GM21619 (cell line): ENCODE results near the gene PCIF1.
"Not testable (repeated sequence)": the region's sequence is repeated elsewhere in the genome, so short reads cannot be mapped to it uniquely, and the experiment has no call there.

Experiments used
- ATAC-seq: cut with Tn5 transposase; IDR thresholded peaks from one replicate; pipeline ENCODE4 v1.9.1; 2021; ENCODE audit not compliant: unreplicated experiment

Gene PCIF1

DNA sequence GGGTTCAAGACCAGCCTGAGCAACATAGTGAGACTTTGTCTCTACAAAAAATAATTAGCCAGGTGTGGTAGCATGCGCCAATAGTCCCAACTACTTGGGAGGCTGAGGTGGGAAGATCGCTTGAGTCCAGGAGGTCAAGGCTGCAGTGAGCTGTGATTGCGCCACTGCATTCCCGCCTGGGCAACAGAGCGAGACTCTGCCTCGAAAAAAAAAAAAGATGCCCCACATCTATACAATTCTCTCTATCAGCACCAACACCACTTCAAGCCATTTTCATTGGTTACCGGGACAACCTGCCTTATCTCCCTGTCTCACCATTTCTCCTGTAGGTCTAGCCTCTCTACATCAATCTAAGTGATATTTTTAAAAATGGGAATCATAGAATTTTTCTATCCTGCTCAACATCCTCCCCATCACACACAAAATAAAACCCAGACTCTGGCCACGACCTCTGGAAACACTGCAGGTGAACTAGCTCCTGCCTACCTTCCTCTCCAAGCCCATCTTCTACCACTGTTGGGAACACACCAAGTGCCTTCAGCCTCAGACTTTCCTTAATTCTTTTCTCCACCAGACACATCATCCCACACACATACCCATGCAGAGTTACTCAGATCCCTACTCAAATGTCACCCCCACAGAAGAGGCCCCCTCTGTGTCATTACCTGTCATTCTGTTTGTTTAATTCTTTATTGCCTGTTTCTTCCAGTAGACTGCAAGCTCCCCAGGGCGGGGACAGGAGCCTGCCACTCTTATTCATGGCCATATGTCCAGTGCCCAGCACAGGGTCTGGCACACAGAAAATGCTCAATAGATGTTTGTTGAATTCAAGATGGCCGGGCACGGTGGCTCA is 12.9 kb upstream of the PCIF1 start:
- no peak for ATAC-seq

DNA sequence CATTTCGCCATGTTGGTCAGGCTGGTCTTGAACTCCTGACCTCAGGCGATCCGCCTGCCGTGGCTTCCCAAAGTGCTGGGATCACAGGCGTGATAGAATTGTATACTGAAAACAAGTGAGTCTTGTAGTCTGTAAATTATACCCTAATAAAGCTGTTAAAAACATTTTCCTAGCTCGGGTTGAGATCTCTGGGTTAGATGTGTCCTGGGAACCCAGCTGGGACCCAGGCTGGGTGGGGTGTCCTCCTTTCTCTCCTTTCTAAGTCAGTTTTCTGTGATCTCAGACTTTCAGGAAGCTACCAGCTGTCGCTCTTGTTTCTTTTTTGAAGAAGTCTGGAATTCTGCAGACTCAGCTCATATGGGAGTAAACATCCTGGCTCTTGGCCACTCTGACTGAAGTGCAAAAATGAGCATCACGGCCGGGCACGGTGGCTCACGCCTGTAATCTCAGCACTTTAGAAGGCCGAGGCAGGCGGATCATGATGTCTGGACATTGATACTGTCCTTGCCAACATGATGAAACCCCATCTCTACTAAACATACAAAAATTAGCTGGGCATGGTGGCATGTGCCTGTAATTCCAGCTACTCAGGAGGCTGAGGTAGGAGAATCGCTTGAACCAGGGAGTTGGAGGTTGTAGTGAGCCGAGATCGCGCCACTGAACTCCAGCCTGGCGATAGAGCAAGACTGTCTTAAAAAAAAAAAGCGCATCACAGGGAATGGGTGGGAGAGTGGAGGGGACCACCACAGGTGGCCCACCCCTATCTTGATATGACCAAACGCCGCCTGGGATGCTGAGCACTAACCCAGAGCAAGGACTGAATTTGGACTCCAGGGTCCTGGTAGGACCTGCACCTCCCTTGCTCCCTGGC is 9.9 kb upstream of the PCIF1 start:
- no peak for ATAC-seq

DNA sequence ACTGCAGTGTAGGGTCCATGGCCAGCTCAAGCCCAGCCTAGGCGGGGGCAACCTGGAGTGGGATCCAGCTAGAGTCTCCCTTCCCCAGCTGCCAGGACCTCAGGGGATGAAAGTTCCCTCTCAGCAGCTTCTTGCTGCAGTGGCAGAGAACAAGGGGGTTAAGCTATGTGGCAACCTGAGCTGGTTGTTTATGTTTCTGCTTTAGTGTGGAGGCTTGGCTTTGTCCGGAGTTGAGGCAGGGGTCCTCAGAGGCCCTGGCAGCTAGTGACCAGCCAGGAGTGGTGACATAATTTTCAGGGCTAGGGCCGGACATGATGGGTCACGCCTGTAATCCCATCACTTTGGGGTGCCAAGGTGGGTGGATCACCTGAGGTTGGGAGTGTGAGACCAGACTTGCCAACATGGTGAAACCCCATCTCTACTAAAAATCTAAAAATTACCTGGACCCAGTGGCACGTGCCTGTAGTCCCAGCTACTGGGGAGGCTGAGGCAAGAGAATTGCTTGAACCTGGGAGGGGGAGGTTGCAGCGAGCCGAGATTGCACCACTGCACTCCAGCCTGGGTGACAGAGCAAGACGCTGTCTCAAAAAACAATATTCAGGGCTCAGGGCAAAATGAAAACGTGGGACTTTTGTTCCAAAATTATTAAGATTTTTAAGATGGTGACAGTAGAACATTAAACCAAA is 8.5 kb upstream of the PCIF1 start:
- ATAC-seq = no peak

DNA sequence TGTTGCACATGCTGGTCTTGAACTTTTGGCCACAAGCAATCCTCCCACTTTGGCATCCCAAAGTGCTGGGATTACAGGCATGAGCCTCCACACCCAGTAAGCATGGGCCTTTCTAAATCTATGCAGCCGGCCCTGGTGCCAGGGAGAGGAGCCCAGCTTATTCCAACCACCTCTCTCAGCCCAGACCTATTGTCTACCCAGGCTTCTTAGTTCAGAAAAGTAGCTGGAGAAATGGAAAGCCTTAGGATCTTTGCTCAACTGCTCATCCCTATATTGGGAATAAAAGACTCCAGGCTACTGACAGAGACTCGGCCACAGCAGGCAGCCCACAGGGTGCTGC is 7.8 kb upstream of the PCIF1 start:
- ATAC-seq = no peak

DNA sequence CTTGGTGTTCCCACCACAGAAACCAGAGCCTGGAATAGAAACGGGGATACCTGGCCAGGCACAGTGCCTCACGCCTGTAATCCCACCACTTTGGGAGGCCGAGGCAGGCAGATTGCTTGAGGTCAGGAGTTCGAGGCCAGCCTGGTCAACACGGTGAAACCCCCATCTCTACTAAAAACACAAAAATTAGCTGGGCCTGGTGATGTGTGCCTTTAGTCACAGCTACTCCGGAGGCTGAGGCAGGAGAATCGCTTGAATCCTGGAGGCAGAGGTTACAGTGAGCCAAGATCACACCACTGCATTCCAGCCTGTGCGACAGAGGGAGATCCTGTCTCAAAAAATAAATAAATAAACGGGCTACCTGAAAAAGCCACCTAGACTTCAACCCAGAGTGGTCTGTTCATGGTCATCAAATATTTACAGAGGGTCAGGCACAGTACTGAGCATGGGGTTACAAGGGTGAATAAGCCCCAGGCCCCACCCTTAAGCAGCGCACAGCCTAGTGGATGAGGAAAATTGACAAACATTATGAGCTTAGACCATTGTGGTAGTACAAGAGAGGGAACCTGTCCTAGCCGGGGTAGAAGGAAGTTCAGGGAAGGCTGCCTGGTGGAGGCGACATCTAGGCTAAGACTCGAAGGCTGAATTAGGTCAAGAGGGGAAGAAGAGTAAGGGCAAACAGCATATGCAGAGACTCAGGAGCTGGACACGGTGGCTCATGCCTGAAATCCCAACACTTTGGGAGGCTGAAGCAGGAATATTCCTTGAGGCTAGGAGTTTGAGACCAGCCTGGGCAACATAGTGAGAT is 7.2 kb upstream of the PCIF1 start:
- no peak for ATAC-seq

DNA sequence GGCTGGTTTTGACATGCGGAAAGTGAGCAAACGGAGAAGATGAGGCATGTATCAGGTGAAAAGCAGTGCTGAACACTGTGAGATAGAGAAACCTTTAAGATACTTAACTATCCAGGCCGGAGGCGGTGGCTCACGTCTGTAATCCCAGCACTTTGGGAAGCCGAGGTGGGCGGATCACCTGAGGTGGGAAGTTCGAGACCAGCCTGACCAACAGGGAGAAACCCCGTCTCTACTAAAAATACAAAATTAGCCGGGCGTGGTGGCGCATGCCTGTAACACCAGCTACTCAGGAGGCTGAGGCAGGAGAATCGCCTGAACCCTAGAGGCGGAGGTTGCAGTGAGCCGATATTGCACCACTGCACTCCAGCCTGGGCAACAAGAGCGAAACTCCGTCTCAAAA is 2.8 kb upstream of the PCIF1 start:
- not testable (repeated sequence) for ATAC-seq

DNA sequence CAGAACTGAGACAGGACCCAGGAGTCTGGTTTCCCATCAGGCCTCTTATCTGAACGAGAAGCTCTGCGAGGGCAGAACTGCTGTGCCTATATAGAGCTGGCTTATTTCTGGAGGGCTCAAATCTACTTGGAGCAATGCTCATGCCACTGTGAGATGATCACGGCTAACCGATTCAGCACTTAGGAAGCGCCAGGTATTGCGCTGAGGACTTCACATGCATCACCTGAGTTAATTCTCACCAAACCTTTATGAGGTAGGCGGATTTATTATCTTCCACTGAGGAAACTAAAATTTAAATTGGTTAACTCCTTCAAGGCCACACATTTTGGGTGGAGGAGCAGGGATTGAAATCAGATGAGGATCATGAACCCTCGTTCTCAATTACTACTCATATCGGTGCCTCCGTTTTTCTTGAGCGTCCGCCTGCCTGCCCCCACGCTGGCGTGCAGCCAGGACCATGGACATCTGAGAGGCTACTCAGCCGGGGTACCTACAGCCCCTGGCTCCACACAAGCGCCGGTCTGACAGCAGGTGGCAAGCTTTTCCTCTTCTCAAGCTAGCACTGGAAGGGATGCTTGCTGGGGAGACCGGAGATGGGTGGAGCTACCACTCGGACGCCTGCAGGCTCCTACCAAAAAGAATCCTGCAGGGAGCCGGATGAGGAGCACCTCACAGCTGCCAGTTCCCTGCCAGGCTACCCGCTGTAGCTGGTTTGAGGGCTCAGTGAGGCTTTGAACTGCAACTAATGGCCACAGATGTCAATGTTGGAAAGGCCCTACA is 1.0 kb upstream of the PCIF1 start:
- ATAC-seq = peak; percentile 35

DNA sequence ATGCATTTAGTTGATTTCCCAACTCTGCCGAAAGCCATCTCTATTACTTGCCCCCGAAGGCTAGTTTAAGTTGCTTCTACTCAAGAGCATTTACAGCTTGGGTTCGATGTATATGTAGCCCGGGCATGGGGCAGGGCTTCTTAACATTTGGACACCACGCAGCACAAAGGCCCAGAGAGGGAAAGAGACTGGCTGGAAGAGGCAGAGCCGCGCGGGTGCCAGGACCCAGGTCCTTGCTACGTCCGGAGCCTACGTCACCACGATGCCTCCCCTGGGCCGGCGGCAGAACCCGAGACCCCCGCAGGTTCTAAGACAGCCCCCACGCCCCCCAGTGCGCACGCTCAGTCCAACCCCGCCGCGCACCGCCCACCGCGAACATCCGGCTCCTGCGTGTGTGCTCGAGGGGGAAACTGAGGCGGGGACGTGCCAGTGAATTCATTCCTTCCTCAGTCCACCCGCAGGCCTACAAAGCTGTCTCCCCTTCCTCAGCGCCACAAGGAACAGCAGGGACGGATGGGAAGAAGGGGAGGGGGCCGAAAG is 367 bp upstream of the PCIF1 start:
- ATAC-seq = peak; percentile 18

DNA sequence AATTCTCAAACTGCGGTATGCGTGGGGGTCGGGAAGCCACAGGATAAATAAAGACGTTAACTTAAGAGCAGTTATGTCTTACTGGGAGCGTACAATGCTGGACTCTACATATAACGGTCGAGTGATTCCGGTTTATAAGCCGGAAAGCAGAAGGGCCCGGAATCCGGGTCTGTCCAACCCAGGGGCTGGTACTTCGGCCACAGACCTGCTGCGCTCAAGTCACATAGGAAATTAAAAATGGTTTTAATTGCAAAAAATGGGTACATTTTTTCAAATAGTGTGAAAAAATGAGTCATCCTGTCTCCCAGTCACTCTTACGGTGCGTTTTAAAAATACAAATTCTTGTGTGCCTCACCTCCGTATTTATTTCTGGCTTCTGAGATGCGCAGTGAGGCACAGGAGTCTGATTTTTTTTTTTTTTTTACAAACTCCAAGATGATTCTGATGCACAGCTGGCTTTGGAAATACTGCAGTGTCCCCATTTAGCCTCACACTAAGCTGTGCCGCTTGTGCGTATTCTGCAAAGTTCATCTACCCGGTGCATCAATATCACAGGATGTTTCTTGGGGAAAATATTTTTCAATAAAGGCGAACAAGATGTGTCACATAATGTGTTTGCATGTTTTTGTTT is 1.0 kb downstream of the PCIF1 start:
- peak; percentile 4 for ATAC-seq

DNA sequence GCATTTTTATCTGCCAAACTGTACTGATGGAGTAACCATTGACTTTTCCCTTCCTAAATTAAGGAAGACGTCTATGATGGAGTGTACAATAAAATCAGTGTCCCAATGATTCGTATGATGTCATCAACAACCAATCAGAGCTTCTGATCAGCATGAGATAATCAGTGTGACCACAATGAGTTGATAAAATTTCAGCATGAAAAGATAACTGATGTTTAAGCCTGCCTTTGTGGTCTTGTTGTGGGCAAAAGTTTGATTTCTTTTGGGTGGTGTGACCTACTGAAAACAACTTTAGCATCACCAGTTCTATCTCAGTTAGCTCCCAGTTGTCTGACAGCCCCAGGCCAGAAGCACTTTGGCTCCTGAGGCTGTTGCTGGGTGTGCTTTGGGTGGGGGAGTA is 3.3 kb downstream of the PCIF1 start:
- no peak for ATAC-seq

DNA sequence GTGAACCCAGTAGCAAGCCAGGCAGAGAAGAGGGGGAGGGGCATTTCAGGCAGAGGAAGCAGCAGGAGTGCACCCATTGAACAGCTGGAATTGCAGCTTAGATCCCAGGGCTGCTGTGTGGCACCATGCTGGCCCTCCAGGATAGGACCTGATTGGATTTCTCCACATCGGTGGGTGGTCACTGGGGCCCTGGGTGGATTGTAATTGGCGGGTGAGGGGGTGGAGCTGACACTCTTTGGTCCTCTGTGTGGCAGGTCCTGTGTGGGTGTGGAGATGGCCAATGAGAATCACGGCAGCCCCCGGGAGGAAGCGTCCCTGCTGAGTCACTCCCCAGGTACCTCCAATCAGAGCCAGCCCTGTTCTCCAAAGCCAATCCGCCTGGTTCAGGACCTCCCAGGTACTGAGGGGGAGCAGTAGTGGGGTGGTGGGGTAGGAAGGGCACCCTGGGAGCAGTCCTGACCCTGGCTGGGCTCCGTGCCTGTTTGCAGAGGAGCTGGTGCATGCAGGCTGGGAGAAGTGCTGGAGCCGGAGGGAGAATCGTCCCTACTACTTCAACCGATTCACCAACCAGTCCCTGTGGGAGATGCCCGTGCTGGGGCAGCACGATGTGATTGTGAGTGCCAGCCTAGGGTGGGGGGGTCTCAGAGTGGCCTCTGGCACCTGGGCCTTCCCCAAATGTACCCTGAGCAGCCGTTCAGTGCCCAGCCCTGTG is 4.4 kb downstream of the PCIF1 start:
- ATAC-seq = no peak

DNA sequence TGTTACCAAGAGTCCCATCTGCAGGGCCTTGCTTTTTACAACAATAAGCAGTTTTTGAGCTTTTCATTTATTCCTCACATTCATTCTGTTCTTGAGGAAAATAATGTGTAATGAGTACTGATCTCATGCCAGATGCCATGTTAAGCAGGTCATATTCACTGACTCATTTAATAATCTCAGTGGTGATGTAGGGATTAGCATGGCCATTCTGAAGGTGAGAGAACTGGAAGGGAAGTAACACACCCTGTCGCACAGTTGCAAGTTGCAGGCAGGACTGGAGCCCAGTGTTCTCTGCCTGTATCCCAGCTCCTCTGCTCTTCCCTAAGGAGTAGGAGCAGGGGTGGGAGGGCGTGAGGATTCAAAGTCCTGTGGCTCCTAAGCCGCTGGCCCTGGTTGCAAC is 5.6 kb downstream of the PCIF1 start:
- no peak for ATAC-seq

DNA sequence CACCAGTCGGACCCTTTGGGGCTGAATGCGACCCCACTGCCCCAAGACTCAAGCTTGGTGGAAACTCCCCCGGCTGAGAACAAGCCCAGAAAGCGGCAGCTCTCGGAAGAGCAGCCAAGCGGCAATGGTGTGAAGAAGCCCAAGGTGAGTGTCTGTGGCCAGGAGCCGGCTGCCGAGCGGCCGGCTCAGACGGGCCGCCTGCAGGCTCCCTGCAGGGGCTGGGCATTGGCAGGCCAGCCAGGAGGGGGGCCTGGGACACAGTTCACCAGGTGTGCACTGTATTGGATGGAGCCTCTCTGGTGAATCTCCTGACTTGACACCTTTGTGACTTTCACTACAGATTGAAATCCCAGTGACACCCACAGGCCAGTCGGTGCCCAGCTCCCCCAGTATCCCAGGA is 6.0 kb downstream of the PCIF1 start:
- ATAC-seq = no peak

DNA sequence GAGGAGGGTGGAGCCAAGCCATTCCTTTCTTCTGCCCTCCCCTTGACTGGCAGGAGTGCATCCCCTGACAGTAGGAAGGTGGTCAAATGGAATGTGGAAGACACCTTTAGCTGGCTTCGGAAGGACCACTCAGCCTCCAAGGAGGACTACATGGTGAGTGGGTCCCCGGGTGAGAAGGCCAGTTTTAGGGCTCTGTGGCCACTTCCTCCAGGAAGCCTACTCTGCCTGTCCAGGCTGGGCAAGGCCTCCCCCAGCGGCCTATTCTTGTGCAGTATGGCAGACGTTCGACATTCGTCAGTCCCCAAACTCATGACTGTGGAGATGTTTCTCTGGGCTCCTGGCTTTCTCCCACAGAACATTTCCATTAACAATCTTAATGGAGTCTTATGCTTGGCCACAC is 9.1 kb downstream of the PCIF1 start:
- ATAC-seq = no peak

DNA sequence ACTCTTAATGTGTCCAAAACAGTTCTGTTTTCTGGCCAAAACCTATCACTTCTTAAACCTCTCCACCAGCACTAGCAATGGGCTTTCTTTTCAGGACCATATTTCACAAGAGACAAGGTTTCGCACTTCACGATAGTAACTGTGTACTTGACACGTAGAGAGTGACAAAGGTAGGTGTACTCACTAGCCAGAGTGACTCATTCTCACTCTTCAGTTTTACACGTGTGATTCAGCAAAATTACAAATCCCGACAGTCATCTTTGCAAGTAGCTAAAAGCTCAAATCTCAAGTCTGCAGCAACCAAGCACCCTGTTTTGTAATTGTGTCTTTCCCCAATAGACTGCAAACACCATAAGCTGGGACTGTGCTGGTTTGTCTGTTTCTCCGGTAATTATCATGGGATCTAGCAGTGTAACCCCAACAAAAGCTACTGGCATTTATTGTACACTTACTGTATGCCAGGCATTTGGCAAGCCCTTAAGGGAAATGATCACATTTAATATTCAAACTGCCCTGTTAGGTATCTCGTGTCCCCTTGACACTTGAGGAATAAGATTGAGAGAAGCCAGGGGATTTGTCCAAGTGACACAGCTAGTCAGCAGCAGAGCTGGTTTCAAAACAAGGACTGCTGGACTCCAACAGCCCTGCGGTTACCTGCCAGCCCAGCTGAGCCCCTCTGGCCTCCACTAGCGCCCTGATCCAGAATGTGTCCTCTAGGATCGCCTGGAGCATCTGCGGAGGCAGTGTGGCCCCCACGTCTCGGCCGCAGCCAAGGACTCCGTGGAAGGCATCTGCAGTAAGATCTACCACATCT is 9.9 kb downstream of the PCIF1 start:
- no peak for ATAC-seq

DNA sequence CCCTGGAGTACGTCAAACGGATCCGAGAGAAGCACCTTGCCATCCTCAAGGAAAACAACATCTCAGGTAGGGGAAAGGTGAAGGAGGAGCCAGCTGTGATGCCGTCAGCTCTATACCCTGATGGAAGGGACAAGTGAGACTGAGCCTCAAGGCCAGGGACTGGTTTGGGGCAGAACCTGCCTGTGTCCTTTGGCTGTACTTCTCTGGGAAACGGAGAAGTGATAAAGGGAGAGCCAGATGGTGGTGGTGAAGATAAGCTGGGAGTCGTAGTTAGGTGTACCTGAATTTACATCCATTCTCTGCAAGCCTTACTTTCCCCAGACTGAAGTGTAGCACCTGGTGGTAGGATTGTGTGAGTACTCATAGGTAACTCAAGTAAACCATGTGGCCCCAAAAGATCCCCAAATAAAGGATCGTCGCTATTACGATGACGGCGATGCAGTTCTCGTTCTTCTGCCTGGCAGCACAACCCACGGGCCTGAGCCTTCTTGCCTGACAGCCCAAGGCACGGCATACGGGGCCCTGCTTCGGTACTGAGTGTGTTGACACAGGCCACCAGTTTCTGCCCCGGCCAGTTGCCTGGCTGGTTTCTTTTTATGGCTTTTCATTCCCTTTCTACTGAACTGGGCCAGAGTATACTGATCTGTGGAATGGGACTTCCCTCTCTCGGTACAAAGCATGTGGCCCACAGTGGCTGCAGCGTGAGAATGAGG is 10.6 kb downstream of the PCIF1 start:
- no peak for ATAC-seq

DNA sequence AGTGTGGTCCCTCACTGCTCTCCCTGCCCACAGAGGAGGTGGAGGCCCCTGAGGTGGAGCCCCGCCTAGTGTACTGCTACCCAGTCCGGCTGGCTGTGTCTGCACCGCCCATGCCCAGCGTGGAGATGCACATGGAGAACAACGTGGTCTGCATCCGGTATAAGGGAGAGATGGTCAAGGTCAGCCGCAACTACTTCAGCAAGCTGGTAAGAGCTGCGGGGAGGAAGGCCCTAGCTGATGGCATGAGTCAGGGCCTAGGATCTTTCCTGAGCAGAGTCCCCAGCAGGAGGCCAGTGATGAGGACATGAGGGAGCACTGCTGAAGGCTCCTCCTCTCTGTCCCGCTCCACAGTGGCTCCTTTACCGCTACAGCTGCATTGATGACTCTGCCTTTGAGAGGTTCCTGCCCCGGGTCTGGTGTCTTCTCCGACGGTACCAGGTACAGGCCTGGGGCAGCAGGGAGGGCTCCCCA is 11.2 kb downstream of the PCIF1 start:
- no peak for ATAC-seq
